GM12801 (cell line): ENCODE measurements around the gene TFR2.

ENCODE experiments used
- CTCF ChIP-seq: IDR thresholded peaks from one replicate; pipeline ENCODE4 v1.5.1; 2011; ENCODE audit warnings: control low read depth; ENCODE audit not compliant: insufficient read length; ENCODE audit errors: extremely low read depth

Gene TFR2

GRCh38 chr7:100570954-100571828 lies 70.2 kb downstream of the TFR2 start:
- no peak for TF ChIP-seq CTCF
